Urothelium cell line (cell line): Measurements from ENCODE around the gene RTTN.
"Not testable (repeated sequence)": the region's sequence is repeated elsewhere in the genome, so short reads cannot be mapped to it uniquely, and the experiment has no call there.

Source experiments
- DNase-seq: peaks from one replicate; pipeline ENCODE4 v3.0.0; 2011; ENCODE audit warnings: low spot score, mixed read lengths
- FAIRE-seq: peaks from 2 replicates; lab custom pipeline; 2011; peaks lifted over from hg19 to GRCh38; lab: Jason Lieb, UNC

Gene RTTN, protein sequence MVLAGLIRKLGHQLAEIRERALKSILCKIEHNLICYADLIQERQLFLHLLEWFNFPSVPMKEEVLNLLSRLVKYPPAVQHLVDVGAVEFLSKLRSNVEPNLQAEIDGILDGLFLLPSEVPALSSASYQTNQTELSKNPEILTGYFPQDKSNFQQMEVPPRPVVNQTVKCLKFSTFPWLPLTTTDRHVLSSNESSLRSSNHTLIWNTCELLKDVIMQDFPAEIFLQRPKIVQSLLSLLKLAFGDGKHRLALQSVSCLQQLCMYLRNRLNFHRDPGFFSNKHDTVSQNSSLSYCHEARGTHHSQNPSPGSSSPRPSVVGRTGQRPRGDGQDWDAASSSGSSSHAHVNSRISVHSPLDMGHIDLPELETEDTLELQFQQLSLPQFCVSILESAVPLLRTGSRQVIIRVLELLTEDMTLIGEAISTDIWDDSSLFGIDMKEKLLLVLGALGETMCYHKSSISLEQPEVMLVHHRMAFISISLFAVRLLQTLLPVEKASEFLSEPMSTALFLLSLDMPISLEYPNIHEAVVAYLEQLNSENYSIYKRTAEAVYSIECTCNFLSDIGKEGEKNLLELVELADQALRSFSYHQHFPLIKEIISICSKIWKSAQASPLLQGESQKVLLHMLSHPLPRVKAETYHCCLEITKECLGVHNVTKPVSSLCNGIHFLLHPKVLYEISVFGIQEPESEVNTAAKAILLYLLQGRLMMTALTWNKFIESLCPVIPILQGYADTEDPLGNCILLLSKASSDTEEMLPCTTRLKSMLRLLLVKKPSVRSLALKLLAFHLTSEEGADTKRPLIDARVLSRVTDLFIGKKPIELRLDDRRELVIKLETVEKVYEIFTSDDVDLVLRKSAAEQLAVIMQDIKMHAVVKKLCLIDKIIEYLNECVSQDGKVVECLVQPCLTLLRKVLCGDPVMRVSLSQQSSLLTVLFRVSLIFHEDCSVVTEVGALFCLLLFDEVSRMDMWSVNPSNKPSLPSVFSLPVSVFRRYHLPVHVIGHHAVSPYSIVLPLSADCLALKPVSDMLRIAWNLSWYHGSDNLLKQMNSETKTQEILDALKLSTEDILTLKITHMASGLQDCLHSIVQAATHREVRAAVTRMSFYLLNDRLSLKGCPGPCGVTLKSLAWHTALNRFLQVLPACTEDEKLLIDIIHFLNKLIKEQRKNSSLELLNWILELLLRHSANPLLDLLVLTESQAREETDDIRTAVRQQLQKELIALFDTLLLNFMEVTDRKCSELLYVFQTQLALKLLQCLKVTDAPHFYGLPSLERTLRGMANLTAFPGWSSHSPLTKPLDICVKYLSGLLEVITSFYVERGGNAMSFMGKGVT (N-terminal part only)

DNA sequence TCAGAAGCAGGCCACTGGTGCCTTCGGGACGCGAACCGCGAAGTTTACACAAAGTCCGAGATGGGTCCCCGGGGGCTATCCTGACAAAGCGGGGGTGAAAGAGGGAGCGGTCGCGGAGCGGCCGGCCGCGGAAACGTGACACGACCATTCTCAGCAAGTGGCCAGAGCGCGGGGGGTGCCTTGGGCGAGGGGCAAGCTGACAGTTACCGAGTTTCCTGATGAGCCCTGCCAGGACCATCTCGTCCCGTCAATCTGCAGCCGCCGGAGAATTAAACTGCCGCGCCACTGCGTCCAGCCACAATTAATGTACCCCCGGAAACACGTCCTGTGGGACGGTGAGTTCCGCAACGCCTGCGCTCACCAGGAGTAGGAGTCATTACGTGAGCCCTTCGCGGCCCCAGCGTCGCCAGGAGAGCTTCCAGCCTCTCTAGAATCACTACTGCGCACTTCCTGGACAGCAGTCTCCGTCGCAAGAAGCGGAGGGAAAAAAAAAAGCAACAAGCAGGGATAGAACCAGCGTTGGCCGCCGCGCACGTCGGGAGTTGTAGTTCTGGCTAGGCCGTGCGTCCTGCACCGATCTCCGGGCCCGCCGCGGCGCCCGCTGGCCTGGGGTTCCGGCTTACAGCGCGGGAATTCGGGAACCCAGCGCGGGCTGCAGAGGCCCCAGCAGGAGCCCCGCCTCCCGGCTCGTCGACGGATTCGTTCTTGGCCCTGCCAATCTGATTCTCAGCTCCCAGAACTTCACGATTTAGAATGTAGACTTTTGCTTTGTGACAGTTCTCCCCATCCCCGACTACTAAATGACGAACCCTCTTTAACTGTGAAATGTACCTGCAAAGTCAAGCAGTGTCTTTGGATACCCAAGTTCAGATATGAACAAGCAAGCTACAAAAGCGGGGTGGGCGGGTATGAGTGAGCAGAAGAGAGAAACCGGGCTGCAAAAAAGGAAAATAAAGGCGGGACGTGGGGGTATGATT lies at the start of gene RTTN:
TSS of gene RTTN (minus strand) at position 267 of the 977 bp plus-strand sequence. CDS start at position 238, 29 bp downstream.
- FAIRE-seq = no peak
- DNase-seq = peak; percentile 90

DNA sequence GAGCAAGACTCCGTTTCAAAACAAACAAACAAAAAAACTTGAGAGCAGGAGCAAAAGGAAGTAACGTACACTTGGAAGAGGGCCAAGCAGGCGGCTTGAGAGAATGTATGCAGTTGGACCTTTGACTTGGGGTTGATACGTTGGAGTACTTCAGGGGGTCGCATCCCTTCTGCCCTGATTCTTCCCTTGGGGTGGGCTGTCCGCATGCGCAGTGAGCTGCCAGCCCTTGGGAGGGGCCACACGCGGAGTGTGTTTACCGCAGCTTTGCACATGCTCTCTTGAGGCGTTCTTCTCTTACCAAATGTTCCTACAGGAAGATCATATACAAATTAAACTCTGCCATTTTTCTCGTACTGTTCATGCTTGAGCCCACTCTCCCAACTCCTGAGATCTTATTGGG lies 45.3 kb upstream of the RTTN start:
- no peak for FAIRE-seq
- no peak for DNase-seq

DNA sequence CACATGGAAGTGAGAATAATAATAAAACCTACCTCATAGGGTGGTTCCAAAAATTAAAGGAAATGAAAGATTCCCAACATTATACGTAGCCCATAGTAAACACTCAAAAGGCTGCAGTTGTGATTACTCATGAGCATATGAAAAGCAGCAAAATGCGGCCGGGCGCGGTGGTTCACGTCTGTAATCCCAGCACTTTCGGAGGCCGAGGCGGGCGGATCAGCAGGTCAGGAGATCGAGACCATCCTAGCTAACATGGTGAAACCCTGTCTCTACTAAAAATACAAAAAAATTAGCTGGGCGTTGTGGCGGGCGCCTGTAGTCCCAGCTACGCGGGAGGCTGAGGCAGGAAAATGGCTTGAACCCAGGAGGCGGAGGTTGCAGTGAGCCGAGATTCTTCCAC lies 44.4 kb upstream of the RTTN start:
- FAIRE-seq, DNase-seq: not testable (repeated sequence)

DNA sequence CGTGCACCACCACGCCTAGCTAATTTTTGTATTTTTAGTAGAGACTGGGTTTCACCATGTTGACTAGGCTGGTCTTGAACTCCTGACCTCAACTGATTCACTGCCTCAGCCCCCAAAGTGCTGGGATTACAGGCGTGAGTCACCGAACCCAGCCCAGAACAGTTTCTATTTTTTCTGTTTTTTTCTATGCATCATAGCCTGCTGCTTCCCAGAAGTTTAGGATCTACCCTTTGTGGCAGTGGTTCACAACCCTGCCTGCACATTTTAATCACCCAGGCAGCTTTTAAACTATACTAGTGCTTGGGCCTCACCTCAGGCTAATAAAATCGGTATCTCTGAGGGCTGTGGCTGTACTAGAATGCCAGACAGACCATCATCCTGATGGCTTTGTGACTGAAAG lies 43.6 kb upstream of the RTTN start:
- DNase-seq (no peak), FAIRE-seq (no peak)

DNA sequence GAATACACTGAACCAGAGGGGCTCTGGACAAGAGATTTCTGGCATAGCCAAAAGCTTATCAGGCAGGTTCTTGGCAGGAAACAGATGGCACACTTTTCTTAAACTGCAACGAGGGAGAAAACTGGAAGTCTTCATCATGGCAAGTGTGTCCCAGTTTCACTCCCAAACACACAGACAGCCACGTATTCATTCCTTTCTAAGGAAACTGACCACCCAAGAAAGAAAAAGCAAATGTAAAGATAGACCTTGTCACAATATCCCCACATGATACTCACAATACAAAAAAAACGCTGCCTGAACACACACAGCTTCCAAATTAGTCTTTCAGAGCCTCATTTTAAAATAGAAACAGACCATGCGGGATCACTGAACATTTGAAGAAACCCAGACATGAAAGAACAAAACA lies 40.6 kb upstream of the RTTN start:
- FAIRE-seq = no peak

DNA sequence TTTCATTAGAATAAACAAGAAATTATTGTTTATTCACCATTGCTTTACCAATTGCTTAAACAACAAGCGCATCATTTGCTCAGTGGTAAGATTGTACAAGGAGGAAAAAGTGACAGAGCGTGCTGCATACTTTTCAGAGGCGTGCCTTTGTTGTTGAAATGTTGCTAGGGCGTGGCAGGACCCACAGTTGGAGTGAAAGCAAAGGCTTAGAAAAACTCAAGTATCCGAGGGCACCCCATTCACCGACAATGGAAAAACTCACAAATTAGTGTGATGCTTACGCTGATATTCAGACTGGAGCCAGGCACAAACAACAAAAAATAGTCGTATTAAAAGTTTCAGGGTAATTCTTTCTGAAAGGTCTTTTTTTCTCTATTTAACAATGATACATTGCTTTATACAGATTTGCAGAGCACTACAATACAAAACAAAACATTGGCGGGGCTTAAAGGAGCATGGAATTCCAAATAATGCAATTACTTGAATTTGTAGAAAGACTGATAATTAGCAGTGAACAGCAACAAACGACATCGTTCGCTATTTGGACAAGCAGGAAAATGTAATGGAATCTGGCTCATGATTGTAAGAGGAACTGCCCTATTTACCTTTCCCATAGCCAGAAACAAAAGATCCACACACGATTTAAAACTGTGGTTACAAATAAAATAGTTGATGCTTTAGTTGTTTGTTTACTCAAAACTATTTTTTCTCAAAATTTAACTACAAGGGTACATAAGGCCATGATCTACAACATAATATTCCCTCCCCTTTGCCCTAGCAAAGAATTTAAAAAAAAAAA lies 37.8 kb upstream of the RTTN start:
- DNase-seq (no peak), FAIRE-seq (no peak)

More for the DNA sequence above, 40.6 kb upstream of the RTTN start:
- no peak for DNase-seq

DNA sequence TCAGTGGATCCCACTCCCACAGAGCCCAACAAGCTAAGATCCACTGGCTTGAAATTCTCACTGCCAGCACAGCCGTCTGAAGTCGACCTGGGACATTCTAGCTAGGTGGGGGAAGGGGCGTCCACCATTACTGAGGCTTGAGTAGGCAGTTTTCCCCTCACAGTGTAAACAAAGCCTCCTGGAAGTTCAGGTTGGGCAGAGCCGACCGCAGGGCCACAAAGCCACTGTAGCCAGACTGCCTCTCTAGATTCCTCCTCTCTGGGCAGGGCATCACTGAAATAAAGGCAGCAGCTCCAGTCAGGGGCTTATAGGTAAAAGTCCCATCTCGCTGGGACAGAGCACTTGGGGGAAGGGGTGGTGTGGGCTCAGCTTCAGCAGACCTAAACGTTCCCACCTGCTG lies 31.4 kb upstream of the RTTN start:
- FAIRE-seq, DNase-seq: not testable (repeated sequence)

DNA sequence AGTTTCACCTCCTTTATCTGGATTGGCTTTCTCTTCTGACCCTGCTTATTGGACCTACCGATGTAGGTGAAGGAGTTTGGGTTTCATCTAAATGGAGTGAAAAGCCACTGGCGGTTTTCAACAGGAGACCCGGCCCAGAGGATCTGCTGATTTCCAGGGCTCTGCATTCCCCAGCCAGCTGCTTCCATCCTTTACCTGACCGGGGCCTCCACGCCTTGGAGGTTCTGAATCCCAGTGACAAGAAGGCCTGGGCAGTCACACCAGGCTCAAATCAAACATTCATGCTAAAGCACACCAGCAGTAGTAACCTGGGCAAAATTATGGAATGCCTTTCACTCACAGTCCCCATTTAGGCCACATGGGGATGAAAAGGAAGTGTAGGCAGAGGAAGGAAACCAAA lies 30.0 kb upstream of the RTTN start:
- DNase-seq (no peak), FAIRE-seq (no peak)

DNA sequence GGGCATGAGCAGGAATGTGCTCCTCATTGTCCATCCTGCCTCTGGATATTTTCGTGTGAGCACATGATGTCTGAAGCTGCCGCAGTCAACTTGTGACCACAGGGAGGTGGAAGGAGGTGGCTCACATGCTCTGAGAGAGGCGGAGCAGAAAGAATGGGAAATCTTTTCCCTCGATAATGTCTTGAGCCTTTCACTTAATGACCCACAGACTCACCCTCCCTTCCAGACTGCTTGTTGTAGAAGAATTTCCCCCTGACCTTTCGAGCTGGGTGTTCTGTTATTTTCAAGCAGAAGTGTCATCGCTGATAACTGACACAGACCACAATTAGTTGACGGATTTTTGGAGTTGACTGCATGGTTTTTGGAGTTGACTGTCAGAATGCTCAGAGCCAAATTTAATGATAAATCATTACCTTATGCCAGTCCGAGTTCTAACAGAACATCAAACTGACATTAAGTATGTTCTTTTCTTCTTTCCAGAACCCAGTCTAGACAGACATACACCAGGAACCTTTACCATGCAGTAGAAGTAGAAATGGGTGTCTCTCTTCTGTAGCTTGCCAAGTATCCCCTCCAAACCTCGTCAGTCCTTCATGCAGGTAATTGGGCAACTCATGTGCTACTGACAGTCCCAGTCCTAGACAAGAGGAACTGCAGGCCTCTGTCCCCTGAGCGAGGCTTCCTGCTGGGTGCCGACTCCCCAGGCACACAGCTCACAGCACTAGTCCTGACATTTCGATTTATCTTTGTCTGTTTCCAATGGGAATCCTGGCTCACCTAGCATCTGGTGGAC lies 29.4 kb upstream of the RTTN start:
- no peak for FAIRE-seq

DNA sequence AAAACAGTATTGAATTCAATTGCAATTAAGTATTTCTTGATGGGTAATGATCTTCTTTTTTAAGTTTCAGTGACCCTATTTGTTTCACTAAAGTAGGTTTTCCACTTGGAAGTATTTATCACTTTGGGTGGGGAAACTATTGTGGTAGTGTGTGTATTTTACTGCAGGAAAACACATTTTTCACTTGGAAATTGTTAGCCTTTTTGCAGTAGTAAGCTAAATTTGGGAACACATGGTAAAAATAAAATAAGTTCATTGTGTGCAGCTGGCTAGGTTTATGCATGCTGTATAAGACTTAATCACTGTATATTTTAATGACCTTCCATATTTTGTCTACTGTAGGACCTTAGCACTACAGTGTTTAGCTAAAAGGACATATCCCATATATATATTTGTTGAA lies 28.5 kb upstream of the RTTN start:
- no peak for DNase-seq
- FAIRE-seq = no peak

More for the DNA sequence above, 29.4 kb upstream of the RTTN start:
- DNase-seq = peak; percentile 6

DNA sequence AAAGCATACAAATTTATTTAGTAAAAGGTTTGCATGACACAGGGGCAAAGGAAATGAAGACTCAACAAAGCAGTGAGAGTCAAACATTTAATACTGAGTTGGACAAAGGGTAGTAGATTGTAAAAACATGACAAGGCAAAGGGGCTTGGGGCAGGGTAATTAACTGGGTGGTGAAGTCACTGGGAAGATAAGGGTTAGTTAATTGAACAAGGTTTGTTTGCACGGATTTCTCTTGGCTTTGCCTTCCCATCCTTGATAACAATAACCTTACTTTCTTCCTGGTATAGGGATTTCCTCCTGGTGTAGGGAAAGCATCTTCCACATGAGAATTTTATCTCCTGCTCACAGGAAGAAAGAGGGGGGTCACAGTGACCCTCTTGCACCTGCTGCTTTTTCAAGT lies 26.8 kb upstream of the RTTN start:
- DNase-seq = no peak
- no peak for FAIRE-seq

DNA sequence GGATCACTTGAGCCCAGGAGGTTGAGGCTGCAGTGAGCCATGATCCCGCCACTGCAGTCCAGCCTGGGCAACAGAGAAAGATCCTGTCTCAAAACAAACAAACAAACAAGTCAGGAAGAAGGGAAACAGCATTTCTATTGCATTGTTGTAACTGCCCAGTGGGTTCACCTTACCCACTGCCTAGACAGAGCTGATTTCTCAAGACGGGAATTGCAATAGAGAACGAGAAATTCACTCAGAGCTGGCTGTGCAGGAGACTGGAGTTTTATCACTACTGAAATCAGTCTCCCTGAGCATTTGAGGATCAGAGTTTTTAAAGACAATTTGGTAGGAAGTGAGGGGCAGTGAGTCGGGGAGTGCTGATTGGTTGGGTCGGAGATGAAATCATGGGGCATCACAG lies 24.2 kb upstream of the RTTN start:
- FAIRE-seq = no peak
- no peak for DNase-seq

DNA sequence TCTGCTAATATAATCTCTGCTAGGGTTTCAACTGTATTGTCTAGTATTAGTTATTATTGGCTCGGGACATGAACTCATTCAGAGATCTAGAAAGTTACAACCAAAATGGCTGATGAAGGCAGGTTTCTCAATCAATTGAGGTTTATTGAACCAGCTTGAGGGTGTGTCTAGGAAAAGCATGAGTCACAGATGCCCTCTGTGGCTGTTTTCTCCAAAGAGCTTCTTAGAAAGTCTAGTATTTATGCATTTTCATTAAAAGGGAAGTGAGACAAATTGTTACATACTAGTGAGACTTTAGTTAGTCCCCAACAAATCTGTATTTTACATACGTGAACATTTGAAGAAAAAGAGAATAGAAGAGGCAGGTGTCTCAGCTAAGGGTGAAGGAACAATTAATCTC lies 23.0 kb upstream of the RTTN start:
- DNase-seq (no peak), FAIRE-seq (no peak)

DNA sequence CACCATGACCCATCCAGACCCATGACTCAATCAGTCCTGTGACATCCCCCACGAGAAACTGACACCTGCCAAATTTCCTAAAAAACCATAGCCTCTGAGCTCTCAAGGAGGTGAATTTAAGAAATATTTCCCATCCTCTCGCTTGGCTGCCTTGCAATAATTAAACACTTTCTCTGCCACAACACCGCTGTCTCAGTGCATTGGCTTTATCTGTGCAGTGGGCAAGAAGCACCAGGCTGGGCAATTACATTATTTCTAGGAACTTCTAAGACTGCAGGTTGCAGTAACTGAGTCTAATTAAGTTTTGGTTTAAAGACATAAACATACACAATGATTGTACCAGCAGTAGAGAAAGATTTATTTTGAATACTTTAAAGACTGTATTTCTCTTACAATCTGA lies 22.0 kb upstream of the RTTN start:
- no peak for FAIRE-seq
- DNase-seq = no peak

DNA sequence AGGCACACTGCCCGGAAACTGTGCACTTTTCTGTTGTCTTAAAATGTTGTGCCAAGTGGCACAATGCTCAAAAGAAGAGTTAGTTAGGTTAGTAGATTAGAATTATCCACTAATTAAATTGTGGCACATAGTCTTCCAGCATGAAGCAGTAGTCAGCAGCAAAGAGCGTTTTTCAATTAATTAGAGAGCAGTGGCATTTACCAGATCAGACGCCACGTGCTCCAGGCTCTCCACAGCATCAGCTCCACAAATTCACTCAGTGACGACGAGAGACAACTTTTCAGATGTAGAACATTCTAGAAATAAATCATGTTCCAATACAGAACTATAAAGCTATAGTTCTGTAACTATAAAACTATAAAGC lies 16.4 kb upstream of the RTTN start:
- DNase-seq = no peak
- FAIRE-seq = no peak

DNA sequence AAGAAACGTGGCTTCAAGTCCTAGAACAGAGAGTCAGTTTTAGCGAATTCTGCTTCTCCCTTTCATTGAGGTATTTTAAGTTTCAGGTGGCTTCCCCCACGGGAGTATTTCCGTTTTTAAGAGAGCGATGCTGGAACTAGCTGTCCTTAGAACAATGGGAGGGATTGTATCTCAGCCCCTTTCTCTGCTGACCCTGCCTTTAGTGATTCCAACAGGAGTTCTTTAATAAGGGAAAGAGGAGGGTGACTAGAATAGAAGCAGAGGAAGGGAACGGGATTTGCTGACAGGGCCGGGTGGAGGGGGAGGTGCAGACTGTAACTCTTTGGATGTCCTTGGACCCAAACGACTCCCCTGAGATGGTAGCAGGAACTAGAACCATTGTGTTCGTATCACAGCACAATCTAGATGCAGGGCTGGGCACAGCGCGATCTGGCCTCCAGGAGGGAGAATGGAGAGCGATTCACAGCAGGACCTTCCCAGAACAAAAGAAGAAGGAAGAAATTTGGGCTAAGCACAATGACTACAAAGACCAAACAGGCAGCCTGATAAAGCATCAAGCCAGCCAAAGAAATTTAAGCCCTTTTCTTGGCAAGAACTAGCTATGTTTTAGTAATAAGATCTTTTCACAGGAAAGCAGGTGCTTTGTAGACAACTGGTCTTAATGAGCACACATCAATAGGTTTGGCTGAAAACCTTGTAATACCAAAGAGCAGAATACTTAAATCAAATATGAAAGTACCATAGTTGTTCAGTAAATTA lies 15.8 kb upstream of the RTTN start:
- FAIRE-seq (no peak), DNase-seq (no peak)

DNA sequence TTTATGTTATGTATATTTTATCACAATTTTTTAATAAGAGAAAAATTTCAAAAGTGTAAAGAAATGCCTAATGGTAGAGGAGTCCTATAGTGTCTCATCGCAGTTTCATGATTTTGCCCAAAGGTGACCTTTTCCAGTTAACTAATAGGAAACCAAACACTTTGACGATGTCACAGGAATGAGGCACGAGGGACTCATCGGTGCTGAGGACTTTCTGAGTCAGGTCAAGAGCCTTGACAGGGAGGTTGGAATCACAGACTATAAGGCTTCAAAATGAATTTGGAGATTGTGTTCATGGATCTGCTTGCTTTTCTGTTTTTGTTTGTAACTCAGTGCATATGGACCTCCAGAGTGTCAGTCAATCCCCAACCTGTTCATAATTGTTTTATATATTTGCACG lies 15.1 kb upstream of the RTTN start:
- DNase-seq (no peak), FAIRE-seq (no peak)

DNA sequence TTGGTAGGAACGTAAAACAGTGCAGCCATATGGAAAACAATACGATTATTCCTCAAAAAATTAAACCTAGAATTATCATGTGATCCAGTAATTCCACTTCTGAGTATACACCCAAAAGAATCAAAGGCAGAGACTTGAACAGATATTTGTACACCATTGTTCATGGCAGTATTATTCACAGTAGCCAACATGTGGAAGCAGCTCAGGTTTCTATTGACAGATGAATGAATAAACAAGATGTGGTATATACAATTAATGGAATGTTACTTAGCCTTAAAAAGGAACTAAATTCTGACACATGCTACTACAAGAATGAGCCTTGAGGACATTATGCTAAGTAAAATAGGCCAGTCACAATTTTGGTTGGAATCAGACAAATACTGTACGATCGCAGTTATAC lies 14.2 kb upstream of the RTTN start:
- DNase-seq = no peak
- FAIRE-seq = no peak
